H1 (cell line): ENCODE data around the gene HAT1. TPM values are rescaled to one million over a fixed set of nuclear protein-coding genes. Genes with fewer than 3 reads are reported as not detected.

Experiments used
- CHD1 ChIP-seq: IDR thresholded peaks from 2 replicates; pipeline ENCODE4 v1.6.1; 2012; ENCODE audit warnings: low read depth, low read length, improper control_type of control experiment
- CHD2 ChIP-seq: IDR thresholded peaks from 2 replicates; pipeline ENCODE4 v1.6.1; 2012; ENCODE audit warnings: low read length, improper control_type of control experiment
- NRF1 ChIP-seq: IDR thresholded peaks from 2 replicates; pipeline ENCODE4 v1.6.1; 2011; ENCODE audit warnings: mild to moderate bottlenecking, low read depth, low read length, improper control_type of control experiment
- SP1 ChIP-seq: IDR thresholded peaks from 2 replicates; pipeline ENCODE4 v1.6.1; 2011; ENCODE audit warnings: low read depth, low read length
- polyA plus RNA-seq, 7 experiments: library from polyadenylated mRNA; depleted of rRNA in 3 of 7; stranded (reverse) in 5 of 7; unstranded in 2 of 7; fragments of >200 nt in 5 of 7; fragments of 200-250 nt in 2 of 7; gene quantifications; 1 replicate in 5 of 7; 2 replicates in 1 of 7; 4 replicates in 1 of 7; pipeline versions ENCODE4 v1.2.1 to v1.2.3, GENCODE V29; 2011 to 2013; ENCODE audit warnings: missing spikeins in 2 of 7, mixed read lengths in 2 of 7
- total RNA-seq: library from RNA; stranded (reverse); fragmentation: NEBNext Ultra II Directional; extraction: Animal tissue kit (Norgen Biotek cat#: 25700); gene quantifications from 2 replicates; pipeline ENCODE4 v1.2.1, GENCODE V29; 2021
- TF ChIP-seq, protein P1 (sequence below): IDR thresholded peaks from 2 replicates; pipeline ENCODE4 v1.6.1; 2011; ENCODE audit warnings: low read length, improper control_type of control experiment

The HAT1 gene
- total and polyA plus RNA-seq, 2 of the 8 experiments (the other 6 are each of a cell fraction or from before 2014, with no cell fraction given), result 44.6 to 74.2 TPM

DNA sequence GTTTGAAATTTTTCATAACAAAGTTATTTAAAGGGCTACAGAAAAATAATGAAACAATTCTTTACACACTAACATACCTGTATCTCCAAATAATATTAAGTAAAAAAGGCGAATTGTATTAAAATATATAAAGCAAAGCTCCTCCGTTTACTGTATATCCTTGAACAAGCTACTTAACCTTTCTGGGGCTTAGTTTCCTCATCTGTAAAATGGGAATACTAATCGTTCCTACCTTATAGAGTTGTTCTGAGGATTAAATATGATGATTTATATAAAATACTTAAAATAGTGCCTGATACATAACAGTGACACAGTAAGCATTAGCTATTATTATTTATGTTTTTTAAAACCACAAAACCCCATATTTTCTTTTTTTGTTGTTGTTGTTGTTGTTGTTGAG lies 41.5 kb upstream of the HAT1 start (continued):
- TF ChIP-seq SP1 (no peak), CHD1 (no peak), NRF1 (no peak), CHD2 (no peak)
- TF ChIP-seq, protein P1, sequence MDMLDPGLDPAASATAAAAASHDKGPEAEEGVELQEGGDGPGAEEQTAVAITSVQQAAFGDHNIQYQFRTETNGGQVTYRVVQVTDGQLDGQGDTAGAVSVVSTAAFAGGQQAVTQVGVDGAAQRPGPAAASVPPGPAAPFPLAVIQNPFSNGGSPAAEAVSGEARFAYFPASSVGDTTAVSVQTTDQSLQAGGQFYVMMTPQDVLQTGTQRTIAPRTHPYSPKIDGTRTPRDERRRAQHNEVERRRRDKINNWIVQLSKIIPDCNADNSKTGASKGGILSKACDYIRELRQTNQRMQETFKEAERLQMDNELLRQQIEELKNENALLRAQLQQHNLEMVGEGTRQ, result no peak
